GM18861 (cell line): ENCODE data around the gene PPP1R7.
A peak's percentile ranks its signal among the peaks of the same experiment; 100 is the strongest.
"Not testable (repeated sequence)": the region's sequence is repeated elsewhere in the genome, so short reads cannot be mapped to it uniquely, and the experiment has no call there.

Experiments used
- ATAC-seq: cut with Tn5 transposase; IDR thresholded peaks from one replicate; pipeline ENCODE4 v1.9.1; 2021; ENCODE audit not compliant: unreplicated experiment

Gene PPP1R7, protein sequence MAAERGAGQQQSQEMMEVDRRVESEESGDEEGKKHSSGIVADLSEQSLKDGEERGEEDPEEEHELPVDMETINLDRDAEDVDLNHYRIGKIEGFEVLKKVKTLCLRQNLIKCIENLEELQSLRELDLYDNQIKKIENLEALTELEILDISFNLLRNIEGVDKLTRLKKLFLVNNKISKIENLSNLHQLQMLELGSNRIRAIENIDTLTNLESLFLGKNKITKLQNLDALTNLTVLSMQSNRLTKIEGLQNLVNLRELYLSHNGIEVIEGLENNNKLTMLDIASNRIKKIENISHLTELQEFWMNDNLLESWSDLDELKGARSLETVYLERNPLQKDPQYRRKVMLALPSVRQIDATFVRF

DNA sequence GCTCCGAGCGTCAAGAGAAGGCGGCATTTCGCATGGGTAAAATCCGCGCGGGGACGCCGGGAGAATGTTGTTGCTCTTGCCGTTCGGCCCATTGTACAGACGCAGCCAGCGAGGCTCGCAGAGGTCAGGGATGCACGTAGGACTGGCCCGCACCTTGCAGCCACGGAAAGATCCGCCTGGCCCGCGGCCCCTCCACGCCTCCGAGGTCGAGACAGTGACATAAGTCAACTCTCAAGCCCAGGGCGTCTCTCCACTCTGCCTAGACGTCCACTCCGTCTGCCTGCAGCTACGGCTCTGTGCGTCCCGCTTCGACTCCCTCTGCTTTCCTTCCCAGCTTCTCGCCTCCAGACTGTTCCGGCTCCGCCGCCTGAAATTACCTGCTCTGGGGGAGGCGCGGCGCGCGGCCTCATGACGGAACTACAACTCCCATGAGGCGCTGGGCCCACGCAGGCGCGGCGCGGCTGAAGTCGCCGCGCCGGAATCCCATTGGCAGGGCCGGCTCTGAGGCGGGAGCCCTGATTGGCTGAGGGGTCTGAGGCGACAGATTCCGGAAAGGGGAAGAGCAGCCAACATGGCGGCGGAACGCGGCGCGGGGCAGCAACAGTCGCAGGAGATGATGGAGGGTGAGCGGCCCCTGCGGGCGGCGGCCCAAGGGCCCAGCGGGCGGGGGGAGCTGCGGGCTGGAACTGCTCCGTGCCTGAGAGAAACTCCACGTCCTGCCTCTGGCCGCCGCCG is at the start of gene PPP1R7:
Gene PPP1R7 (plus strand): TSS at position 543 of the 735 bp plus-strand sequence. CDS start 29 bp downstream, at position 572.
- peak; percentile 61 for ATAC-seq

DNA sequence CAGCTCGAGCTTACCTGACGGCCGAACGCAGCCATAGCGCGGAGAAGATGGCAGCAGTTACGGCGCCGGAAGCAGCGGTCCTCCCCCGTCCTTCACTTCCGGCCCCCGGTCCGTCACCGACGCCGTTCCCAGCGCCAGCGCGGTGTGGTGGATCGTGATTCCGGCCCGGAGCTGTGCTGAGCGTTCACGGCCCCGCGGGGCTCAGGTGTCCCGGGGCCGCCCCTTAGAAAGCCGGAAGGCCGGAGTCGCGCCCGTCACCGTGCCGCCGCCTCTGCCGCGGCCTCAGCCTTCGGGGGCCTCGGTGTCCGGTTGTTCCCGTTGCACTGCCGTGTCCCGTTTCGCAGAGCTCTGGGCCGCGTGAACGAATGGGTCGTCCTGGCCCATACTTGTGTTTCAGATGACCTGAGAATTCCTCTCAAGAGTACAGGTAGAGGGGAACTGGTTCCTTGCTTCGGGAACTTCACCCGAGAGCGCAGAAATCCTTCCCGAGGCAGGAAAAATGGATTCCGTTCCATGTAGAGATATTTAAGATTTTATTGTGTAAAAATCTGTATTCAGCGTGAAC is 47.9 kb upstream of the PPP1R7 start, which contains the start of gene MTERF4:
Gene MTERF4 (minus strand): TSS at position 49 of the 565 bp plus-strand sequence. CDS start 14 bp downstream, at position 35.
- ATAC-seq: peak; percentile 70

DNA sequence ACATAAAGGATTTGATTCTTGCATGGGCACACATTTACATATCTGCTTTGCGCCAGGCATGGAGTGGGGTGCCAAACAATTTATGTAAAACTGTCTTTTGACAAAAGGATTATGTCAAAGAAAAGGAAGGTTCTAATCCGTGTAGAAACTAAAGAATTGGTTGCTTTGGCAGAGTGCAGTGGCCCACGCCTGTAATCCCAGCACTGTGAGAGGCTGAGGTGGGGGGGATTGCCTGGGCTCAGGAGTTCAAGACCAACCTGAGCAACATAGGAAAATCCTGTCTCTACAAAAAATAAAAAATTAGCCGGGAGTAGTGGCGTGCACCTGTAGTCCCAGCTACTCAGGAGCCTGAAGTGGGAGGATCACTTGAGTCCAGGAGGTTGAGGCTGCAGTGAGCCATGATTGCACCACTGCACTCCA is 47.1 kb upstream of the PPP1R7 start:
- ATAC-seq: no peak

DNA sequence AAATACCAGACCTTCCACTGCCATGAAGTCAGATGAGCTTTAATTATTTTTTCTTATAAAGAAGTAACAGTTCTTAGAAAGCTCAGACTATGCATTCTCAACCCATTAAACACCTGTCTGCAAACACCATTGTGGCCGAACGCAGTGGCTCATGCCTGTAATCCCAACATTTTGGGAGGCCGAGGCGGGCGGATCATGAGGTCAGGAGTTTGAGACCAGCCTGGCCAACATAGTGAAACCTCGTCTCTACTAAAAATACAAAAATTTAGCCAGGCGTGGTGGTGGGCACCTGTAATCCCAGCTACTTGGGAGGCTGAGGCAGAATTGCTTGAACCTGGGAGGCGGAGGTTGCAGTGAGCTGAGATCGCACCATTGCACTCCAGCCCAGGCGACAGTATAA is 45.7 kb upstream of the PPP1R7 start:
- not testable (repeated sequence) for ATAC-seq

DNA sequence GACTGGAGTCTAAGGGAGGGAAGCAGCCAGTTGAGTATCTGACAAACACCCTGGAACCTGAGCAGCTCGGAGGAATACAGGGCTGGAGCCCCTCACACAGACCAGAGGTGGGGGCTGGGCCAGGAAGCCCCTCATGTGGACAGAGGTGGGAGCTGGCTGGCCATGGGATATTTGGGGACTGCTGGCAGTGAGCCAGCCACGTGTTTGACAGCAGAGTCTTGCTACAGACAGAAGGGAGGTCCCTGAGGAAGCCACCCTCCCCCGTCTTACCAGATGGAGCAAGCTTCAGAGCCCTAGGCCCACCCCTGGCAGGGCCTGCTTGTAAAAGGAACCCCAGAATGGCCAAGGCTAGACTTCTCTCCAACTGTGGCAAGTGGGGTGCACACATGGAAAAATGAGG is 44.6 kb upstream of the PPP1R7 start:
- ATAC-seq: no peak

DNA sequence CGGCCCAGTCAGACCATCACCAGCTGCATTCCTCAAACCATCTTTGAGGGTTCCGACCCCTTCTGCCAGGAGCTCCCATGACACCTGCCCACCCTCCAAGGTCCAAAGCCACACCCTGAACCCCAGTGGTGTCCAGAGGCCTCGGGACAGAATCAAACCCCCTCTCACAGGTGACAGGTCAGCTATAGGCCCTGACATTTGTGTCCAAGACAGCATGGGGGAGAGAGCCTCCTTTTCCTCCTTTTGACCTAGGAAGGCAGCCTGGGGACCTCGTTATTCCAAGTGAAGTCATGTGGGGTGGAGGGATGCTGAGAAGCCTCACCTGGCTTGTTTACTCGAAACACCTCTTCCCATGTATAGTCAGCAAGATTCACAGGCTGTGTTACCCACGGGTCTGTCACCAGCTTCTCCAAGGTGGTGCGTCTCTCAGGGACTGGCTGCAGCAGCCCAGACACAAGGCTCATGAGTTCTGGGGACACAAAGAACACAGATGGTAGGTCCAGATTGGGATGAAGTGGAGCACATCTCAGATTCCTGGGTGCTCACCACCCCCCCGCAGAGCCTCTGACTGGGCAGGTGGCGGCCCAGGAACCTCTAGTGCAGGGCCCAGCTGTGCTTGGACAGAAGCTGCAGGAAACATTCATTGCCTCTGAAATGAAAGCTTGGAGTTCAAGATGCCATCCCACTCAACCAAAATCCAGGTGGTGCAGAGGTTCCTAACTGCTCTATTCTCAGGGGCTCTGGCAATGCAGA is 43.1 kb upstream of the PPP1R7 start:
- no peak for ATAC-seq

DNA sequence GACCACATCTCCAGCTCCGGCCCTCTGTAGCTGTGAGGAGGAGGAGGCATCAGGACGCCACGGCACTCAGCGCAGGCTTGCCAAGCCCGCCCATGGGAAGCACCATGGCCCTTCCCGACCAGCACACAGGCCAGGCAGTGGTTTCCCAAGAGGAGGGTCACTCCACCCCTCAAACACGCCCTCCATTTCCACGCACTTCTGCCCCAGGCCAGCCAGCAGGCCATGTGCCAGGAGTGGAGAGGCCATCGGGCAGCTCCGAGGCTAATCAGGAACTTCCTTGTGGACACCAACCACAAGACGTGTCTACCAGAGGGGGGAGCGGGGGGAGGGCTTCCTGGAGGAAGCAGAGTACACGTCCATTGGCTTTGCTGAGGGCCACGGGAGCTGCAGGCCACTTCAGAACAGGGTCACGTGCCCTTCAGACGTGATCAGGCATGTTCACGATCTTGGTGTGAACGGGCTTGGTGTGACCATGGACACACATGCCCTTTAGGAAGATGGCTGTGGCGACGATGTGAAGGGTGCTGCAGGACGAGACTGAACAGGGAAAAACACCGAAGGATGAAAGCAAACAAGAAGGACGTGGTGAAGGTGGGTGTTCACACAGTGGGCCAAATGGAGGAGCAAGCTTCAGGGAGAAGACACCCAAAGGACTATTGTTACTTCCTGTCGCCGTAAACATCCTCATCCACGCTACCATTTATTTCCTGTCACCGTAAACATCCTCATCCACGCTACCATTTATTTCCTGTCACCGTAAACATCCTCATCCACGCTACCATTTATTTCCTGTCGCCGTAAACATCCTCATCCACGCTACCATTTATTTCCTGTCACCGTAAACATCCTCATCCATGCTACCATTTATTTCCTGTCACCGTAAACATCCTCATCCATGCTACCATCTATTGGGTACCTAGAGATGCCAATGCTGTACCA is 41.7 kb upstream of the PPP1R7 start:
- ATAC-seq: no peak

DNA sequence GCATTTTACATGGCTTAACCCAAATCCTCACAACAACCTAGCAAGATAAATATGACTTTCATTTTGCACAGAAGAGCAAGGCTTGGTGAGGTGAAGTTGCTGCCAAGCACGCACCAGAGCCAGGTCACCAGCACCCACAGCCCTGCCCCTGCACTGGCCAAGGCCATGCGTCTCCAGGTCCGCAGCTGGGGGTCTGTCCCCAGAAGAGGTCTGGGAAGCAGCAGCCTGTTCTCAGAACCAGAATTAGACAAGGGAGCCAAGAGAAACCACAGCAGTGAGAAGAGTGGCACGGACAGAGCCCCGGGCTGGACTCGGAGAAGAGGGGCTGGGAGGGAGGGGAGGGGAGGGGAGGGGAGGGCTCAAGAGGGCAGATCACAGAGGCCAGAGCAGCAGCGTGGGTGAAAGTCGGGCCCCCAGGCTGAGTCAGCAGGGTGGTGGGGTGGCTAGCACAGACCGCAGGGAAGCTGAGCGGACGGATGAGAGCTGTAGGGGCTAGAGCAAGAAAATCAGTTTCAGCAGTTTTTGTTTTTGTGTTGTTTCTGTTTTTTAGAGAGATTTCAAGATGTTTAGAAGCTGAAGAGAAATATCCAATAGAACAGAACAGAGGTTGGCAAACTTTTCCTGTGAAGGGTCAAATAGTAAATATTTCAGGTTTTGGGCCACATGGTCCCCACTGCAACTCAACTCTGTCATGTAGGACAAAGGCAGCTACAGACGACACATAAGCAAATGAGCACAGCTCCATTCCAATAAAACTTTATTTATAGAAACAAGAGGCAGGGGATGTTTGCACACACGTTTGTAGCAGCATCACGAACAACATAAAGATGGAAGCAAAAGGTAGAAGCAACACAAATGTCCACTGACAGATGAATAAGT is 40.8 kb upstream of the PPP1R7 start:
- no peak for ATAC-seq

DNA sequence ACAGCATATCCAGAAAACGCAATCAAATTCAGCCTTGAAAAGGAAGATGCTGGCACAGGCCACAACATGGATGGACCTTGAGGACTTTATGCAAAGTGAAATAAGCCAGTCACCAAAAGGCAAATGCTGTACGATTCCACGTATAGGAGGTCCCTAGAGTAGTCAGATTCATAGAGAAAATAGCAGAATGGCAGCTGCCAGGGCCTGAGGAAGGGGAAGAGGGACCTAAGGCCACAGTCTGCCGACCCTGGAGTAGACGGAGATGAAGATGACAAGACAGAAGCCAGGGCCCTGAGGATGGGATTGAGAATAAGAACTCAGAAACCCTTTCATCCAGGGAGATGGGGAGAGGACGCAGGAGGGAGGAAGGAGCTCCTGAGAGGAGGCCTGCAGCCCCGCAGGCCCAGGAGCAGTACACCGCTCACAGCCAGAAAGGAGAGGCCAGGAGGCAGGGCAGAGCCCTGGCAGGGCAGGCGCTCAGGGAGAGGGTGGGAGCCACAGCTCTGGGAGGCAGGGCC is 40.1 kb upstream of the PPP1R7 start:
- no peak for ATAC-seq

DNA sequence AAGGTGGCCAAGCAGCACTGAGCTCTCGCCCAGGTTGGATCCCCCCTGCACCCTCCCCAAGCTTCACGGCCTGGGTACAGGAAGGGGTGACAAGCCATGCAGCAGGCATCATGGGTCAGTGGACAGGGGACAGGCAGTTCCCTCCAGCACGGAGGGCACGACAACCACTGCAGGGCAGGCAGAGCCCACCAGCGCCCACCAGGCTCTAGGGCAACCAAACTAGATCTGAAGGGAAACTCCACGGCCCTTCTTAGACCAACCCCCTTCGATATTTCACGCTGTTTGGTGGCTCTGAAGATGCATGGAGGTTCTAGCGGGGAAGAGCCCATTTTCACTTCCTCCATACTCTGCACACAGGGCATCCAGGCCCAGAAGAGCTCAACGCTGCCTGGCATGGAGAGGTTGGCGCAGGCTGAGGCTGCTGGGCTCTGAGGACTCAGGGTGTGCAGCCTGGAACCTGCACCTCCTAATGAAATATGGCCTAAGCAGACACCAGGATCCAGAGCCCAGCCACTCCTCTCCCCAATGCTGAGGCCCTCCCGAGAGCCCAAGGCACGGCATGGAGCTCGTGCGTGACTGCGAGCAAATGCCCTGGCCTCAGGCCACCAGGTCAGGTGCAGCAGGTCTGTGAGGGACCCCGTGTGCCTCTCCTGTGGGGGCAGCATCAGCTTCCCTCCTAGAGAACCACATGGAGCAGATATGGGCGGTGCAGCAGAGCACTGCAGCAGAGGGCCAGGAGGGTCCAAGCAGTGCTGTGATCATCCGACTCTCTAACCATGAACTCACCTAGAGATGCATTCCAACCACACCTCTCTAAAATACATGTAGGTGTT is 39.4 kb upstream of the PPP1R7 start:
- peak; percentile 31 for ATAC-seq

DNA sequence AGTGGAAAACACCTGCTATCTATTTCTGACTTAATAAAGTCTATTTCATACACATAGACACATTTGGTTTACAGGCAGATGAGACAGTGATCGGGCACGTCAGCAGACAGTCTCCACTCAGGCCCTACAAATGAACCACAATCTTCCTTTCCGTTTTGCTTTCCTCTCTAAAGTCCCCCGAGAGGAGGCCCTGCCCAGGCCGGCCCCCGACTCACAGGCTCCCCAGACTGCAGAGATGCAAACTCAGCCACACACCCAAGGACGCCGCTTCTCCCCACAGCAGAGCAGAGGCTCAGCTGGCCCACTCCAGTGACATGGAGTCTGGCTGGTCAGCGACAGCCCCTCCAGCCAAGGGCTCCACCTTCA is 38.8 kb upstream of the PPP1R7 start:
- ATAC-seq: peak; percentile 41

DNA sequence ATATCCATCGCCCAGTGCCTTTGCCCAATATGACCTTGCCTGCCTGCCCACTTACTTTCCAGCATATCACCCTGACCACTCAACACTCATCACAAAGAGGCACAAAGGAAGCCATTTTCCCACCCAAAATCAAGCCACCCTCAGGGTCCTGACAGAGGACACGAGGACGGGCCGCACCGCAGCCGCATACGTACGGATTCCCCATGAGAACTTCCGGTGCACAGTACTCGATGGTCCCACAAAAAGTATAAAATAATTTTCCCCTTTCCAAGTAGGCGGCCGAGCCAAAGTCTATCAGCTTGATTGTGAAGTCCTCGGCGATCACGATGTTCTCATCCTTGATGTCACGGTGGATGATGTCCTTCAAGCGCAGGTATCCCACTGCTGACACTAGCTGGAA is 38.2 kb upstream of the PPP1R7 start:
- ATAC-seq: no peak

DNA sequence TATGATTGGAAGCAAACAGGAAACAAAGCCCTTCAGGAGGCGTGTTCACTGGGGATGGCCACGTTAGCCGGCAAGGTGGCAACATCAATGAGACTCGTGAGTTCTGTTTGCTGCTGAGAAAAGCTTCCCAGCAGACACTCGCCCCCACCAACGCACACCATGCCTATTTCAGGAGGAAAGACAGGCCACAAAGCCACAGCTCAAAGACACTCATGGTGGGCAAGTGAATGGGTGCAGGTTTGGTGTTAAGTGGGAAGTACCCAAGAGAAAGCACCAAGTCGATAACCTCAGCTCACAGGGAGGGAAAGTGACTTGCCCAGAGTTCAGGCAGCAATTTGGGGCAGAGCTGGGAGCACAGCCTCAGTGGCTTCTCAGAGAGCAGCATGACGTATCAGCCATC is 37.7 kb upstream of the PPP1R7 start:
- no peak for ATAC-seq

DNA sequence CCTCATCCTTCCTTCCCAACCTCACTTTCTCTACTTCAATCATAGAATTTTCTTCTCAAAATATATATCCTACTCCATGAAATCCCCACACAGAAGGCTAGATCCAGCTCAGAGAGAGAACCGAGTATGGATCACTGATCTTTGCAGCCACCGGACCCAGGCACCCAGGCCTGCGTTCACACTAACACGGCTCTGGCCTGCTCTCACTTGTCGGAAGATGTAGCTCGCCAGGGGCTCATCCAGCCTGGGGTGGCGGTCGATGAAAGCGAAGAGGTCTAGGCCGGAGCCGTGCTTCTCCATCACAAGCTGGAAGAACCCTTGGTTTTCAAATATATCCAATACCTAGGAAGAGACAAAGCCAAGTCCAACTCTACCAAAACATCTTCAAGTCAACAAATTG is 35.4 kb upstream of the PPP1R7 start:
- no peak for ATAC-seq

DNA sequence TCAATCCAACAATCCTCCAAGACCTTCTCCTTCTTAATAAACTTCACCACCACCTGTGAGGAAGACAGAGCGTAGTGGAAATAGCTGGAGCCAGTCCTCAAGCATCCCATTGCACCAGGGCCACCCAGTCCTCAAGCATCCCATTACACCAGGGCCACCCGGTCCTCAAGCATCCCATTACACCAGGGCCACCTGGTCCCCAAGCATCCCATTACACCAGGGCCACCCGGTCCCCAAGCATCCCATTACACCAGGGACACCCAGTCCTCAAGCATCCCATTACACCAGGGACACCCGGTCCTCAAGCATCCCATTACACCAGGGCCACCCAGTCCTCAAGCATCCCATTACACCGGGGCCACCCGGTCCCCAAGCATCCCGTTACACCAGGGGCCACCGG is 34.9 kb upstream of the PPP1R7 start:
- ATAC-seq: no peak

DNA sequence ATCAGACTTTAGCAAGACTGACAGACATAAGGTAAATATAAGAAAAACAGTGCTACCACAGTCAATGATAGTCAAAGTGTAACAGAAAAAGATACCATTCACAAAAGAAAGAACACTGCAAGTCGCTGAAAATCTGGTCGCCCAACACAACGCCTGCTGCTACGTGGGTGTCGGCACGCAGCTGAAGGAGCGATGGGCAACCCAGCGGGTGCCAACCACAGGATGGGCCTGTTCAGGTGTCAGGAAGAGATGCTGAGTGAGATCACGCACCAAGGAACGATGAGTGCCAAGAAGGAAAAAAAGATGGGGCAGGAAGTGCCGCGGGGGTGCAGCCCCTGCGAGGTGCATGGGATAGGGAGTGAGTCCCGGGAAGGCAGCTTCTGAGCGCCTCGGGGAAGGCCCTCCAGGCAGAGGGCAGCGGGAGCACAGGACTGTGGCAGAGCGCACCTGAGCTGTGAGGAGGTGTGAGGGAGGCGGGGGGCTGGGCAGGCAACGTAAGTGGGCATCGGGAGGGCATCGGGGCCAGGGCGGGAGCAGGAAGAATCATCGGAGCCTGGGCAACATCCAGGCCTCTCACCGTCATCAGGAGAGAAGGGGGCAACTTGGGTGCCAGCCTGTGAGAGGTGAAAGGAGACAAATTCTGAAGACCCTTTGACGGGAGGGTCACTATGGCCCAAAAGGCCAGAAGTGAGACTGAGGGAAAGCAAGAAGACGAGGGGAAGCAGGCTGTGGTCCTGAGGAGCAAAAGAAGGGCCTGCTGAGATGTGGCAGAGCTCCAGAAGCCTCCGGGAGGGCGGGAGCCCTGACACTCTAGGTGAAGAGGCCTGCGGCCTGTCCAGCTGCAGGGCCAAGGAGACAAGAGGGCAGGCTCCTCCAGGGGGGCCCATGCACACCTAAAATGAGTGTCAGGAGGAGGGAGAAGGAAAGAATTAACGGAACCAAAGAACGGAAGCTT is 33.4 kb upstream of the PPP1R7 start:
- ATAC-seq: no peak
